GM19324 (cell line): ENCODE data around the gene TARBP1.
"Not testable (repeated sequence)": the region's sequence is repeated elsewhere in the genome, so short reads cannot be mapped to it uniquely, and the experiment has no call there.

Experiments used
- ATAC-seq: cut with Tn5 transposase; IDR thresholded peaks from one replicate; pipeline ENCODE4 v1.9.1; 2021; ENCODE audit warnings: mild to moderate bottlenecking, moderate library complexity; ENCODE audit not compliant: unreplicated experiment, low FRiP score

Gene TARBP1

GRCh38 chr1:234397732-234398131, 81.2 kb downstream of the TARBP1 start:
- ATAC-seq: no peak

- no peak for ATAC-seq
Measured at GRCh38 chr1:234396871-234397270, 82.1 kb downstream of the TARBP1 start.

- no peak for ATAC-seq
Measured at GRCh38 chr1:234396092-234396491, 82.9 kb downstream of the TARBP1 start.

- no peak for ATAC-seq
Measured at GRCh38 chr1:234395297-234395696, 83.7 kb downstream of the TARBP1 start.

GRCh38 chr1:234393190-234393589, 85.8 kb downstream of the TARBP1 start:
- no peak for ATAC-seq

GRCh38 chr1:234388094-234388493, 90.9 kb downstream of the TARBP1 start:
- no peak for ATAC-seq

GRCh38 chr1:234386122-234386521, 92.9 kb downstream of the TARBP1 start:
- no peak for ATAC-seq

- no peak for ATAC-seq
Measured at GRCh38 chr1:234381699-234382555, 97.1 kb downstream of the TARBP1 start.

GRCh38 chr1:234379591-234380109, 99.3 kb downstream of the TARBP1 start:
- not testable (repeated sequence) for ATAC-seq

- ATAC-seq: no peak
Measured at GRCh38 chr1:234375672-234376071, 103.3 kb downstream of the TARBP1 start.

GRCh38 chr1:234373959-234374254, 105.1 kb downstream of the TARBP1 start:
- peak; percentile 27 for ATAC-seq

GRCh38 chr1:234373064-234373958, 105.7 kb downstream of the TARBP1 start, which contains the start of gene COA6:
Gene COA6 (plus strand): TSS chr1:234373456. CDS start chr1:234373467, 11 bp downstream.
- peak; percentile 95 for ATAC-seq

- ATAC-seq: no peak
Measured at GRCh38 chr1:234372011-234372757, 106.8 kb downstream of the TARBP1 start.

GRCh38 chr1:234371414-234371813, 107.6 kb downstream of the TARBP1 start:
- no peak for ATAC-seq

GRCh38 chr1:234369784-234370183, 109.2 kb downstream of the TARBP1 start:
- ATAC-seq: no peak

- no peak for ATAC-seq
Measured at GRCh38 chr1:234369033-234369430, 109.9 kb downstream of the TARBP1 start.

GRCh38 chr1:234368320-234369032, 110.5 kb downstream of the TARBP1 start:
- ATAC-seq: no peak

GRCh38 chr1:234362558-234362957, 116.4 kb downstream of the TARBP1 start:
- ATAC-seq: no peak

GRCh38 chr1:234361102-234361603, 117.8 kb downstream of the TARBP1 start:
- no peak for ATAC-seq

- no peak for ATAC-seq
Measured at GRCh38 chr1:234357831-234358230, 121.1 kb downstream of the TARBP1 start.
